Lung (tissue), 12 donors: Measurements from ENCODE around the gene PLIN4. TPM values are rescaled to one million over a fixed set of nuclear protein-coding genes. Genes with fewer than 3 reads are reported as not detected.

Experiments used
- ATAC-seq: fragments of 200-7000 bp; cut with Tn5 transposase; one replicate; pipeline ENCODE4 v1.9.1; 2020; ENCODE audit warnings: moderate number of reproducible peaks; ENCODE audit not compliant: insufficient read depth, low FRiP score
- DNase-seq, 3 donors: peaks; one replicate each; pipeline ENCODE4 v3.0.0-alpha.2; 2013 to 2017
- H3K27ac ChIP-seq, 2 donors: one replicate each; pipeline ENCODE4 v1.5.1; 2013; ENCODE audit warnings: mild to moderate bottlenecking in 2 of 2, moderate library complexity in 2 of 2, control low read depth in 1 of 2, inconsistent platforms in 1 of 2, low read depth in 1 of 2, low read length in 1 of 2
- H3K27me3 ChIP-seq, 3 donors: one replicate each; pipeline ENCODE4 v1.5.1; 2013; ENCODE audit warnings: low read length in 2 of 3; ENCODE audit not compliant: control insufficient read depth in 3 of 3, insufficient read depth in 3 of 3
- H3K36me3 ChIP-seq, 4 donors: one replicate each; pipeline ENCODE4 v1.5.1; 2013; ENCODE audit warnings: low read length in 4 of 4, mild to moderate bottlenecking in 1 of 4, moderate library complexity in 1 of 4; ENCODE audit not compliant: control insufficient read depth in 4 of 4, insufficient read depth in 4 of 4
- H3K4me1 ChIP-seq, 5 donors: one replicate each; pipeline ENCODE4 v1.5.1; 2013; ENCODE audit warnings: low read length in 5 of 5, mild to moderate bottlenecking in 2 of 5, moderate library complexity in 1 of 5; ENCODE audit not compliant: control insufficient read depth in 5 of 5, insufficient read depth in 5 of 5
- H3K4me3 ChIP-seq: one replicate; pipeline ENCODE4 v1.5.1; 2013; ENCODE audit warnings: mild to moderate bottlenecking, control low read depth, moderate library complexity
- H3K9ac ChIP-seq, 2 donors: one replicate each; pipeline ENCODE4 v1.5.1; 2013; ENCODE audit warnings: low read length in 2 of 2, control low read depth in 1 of 2; ENCODE audit not compliant: insufficient read depth in 1 of 2
- H3K9me3 ChIP-seq, 4 donors: one replicate each; pipeline ENCODE4 v1.5.1; 2013; ENCODE audit warnings: low read length in 3 of 4, mild to moderate bottlenecking in 1 of 4, moderate library complexity in 1 of 4; ENCODE audit not compliant: control insufficient read depth in 4 of 4, insufficient read depth in 3 of 4
- CTCF ChIP-seq: IDR thresholded peaks from 2 replicates; pipeline ENCODE4 v1.5.1; 2012; ENCODE audit warnings: mild to moderate bottlenecking; ENCODE audit errors: control extremely low read depth, extremely low read depth
- WGBS, 2 donors: extraction: QIAGEN DNeasy Blood & Tissue Kit; methylation state at CpG; one replicate each; pipeline ENCODE4 v1.1.7; 2013; 5-methylcytosine and 5-hydroxymethylcytosine counted together
- polyA plus RNA-seq, 2 donors: library from polyadenylated mRNA; stranded (reverse); fragments of 200-250 nt; gene quantifications; one replicate each; pipeline ENCODE4 v1.2.1, GENCODE V29; 2013
- total RNA-seq, 2 donors: library from RNA; depleted of rRNA in 1 of 2; stranded (reverse); fragments of >200 nt in 1 of 2; gene quantifications; one replicate each; pipeline ENCODE4 v1.2.1, GENCODE V29; 2014 to 2021
- donor health status: control.
- donor health status: control.
- donor health status: Bipolar disorder and iron deficiency.
- donor health status: healthy.
- donor health status: DM: yes; HTN: yes; CAD: no.

Gene PLIN4
- total and polyA plus RNA-seq, 4 donors = 0.85 to 5.0 (median 3.8) TPM

DNA sequence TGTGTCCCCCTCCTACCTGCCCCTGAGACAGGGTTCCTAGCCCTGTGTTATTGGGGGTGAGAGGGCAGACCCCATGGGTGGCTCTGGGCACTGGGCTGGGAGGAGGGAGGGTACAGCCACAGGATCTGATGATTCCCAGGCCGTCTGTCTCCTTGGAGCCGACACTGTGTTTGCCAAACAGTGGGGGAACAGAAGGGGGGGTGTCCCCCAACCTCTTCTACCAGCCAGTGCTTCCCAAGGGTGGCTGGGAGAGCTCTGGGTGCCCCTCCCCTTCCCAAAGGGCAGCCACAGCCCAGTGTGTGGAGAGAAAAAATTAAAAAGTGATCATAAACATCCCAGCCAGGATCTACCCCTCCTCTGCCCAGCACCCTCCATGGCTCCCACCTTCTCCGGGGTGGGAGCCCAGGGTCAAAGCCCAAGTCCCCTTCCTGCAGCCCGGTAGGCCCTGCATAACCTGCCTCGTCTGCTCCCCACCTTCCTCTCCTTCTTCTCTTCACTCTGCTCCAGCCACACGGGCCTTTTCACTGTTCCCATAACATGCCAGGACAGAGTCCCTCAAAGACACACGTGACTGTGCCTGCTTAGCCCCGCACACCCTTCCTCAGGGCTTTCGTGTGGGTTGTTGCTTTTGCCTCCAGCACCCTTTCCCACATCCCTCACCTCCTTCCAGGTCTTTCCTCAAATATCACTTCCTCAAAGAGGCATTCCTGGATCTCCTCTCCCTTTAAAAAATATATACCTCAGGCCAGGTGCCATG, 1.4 kb upstream of the PLIN4 start:
- peak overlapping the region in 1 of 2 donors; percentile 64 for H3K27ac ChIP-seq
- DNase-seq (no peak), ATAC-seq (no peak)
- H3K4me3 ChIP-seq = no peak overlapping the region
- no peaks in the 10 kb centered on the region for H3K36me3 ChIP-seq
- H3K9ac ChIP-seq = no peak overlapping the region
- no peaks in the 10 kb centered on the region for H3K4me1 ChIP-seq
- no peak for TF ChIP-seq CTCF
- 70 to 76% methylated on average over 9 of the region's 9 CpGs for WGBS, 2 donors
- H3K27me3 ChIP-seq = no peaks in the 10 kb centered on the region
- H3K9me3 ChIP-seq = no peaks in the 10 kb centered on the region

- no peaks in the 10 kb centered on the region for H3K27me3 ChIP-seq
- H3K9me3 ChIP-seq = no peaks in the 10 kb centered on the region
- DNase-seq (no peak), ATAC-seq (no peak)
- H3K9ac ChIP-seq = no peak overlapping the region
- H3K36me3 ChIP-seq = no peaks in the 10 kb centered on the region
- no peaks in the 10 kb centered on the region for H3K4me1 ChIP-seq
- no peak for TF ChIP-seq CTCF
- no peak overlapping the region for H3K4me3 ChIP-seq
- 93 to 96% methylated on average over 6 of the region's 6 CpGs for WGBS, 2 donors
- H3K27ac ChIP-seq = peak overlapping the region in 1 of 2 donors; percentile 64
Measured at GRCh38 chr19:4519172-4519496, 848 bp upstream of the PLIN4 start.

DNA sequence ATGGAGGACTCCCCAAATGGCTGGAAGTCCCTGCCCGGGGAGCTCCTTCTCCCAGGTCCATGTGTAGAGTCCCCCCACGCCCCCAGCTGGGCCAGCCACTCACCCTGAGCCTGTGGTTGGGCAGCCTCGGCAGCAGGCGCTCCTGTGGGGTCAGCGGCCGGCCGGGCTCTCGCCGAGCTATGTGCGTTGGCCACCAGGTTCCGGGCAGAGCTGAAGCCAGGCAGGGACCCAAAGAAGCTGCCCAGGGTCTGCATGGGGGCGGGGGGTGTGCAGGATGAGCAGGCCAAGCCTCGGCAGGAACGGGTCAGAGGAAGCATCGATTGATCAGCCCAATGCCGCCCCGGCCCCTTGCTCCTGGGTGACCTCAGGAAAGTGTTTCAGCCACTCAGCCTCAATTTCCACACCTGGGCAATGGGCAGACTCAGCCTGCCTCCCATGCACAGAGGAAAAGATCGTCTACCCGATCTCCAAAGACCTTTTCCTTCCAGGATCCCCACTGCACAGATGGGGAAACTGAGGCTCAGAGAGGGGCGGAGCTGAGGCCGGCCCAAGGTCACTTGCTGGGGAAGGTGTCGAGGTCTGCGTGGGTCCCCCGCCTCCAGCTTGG, 732 bp downstream of the PLIN4 start:
- TF ChIP-seq CTCF = no peak
- H3K27me3 ChIP-seq = no peaks in the 10 kb centered on the region
- no peaks in the 10 kb centered on the region for H3K4me1 ChIP-seq
- H3K4me3 ChIP-seq = no peak overlapping the region
- 83 to 88% methylated on average over 24 of the region's 24 CpGs for WGBS, 2 donors
- no peaks in the 10 kb centered on the region for H3K36me3 ChIP-seq
- no peaks in the 10 kb centered on the region for H3K9me3 ChIP-seq
- ATAC-seq (no peak), DNase-seq (no peak)
- peak overlapping the region in 1 of 2 donors; percentile 92 for H3K27ac ChIP-seq
- H3K9ac ChIP-seq = no peak overlapping the region
